DMS53 (cell line): Measurements from ENCODE around the gene MSANTD2.

Experiments used
- DNase-seq: peaks from one replicate; lab custom pipeline; 2025; lab: John Stamatoyannopoulos, UW

MSANTD2 gene

DNA sequence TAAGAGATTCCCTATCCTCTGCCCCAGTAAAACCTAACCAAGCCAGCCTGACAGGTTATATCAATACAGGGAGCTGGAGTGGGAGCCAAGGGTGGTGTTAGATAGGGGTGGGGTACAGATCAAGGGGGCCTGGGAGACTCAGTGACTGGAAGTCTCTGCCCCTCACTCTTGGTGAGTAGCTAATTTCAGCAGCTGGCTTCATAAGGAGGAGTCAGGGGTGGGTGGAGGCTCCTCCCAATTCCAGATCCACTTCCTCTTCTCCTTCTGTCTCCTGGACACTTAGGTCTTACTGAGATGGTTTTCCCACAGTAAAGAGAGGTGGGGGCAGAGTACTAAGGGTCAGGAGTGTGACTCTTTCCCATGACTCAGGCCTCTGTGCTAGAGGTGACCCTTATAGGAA lies 47.0 kb downstream of the MSANTD2 start:
- peak; percentile 22 for DNase-seq

DNA sequence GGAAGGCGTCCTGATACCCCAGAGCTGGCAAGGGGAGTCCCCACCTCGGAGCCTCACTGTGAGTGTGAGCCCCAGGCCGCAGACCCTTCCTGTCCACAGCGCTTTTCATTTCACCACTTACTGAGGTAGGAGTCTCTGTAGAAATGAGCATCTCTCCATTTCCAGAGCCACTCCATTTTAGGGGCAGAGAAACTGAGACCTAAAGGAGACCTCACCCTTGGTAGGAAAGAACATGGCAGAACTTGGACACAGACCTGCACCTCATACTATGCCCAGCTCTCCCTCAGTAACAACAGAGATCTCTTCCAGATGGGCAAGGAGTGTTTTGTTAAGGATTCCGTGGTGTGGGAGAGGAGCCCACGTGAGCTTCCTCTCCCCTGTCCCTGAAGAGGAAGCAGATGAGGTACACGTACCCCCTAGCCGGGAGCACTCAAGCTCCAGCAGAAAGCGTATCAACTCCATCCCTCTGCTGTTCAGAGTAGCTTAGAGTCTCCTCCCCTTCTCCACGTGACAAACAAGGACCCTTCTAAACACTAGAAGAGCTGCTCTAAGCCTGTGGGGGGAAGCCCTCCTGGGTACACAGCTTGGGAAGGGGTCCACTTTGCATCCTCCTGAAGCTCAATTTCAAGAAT lies 47.6 kb downstream of the MSANTD2 start:
- no peak for DNase-seq

DNA sequence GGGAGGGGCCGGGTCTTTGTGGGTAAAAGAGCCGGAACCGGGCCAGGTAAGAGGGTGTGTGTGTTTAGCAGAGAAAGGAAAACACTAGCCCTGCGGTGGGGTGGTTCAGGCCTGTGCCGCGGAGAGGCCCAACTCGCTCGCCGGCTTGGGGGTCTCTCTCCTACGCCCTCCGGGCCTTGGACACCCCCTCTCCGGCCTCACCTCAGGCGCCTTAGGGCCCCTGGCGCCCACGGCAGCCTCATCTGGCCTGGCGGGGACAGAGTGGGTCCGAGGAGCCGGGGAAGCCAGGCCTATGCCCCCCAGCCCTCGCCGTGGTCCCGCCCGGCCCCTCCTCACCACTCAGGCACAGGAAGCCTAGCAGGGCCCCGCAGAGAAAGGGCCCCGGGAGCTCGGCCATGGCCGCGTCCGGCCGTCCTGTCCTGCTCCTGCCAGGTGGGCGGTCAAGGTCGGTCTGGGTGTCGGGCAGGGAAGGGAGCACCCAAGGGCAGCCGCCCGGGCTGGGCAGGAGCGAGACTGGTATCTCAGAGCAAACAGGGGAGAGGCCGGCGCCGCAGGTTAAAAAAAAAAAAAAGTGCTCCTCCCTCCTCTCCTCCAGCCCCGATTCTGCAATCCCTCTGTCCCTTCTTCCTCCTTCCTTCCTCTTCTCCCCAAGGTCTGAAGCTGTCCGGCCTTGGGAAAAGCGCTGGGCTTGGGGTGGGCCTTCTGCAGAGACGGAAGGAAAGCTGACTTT lies 48.3 kb downstream of the MSANTD2 start, which contains the start of gene VSIG2:
TSS of gene VSIG2 (minus strand) at position 515 of the 730 bp plus-strand sequence. CDS start at position 397, 118 bp downstream.
- peak; percentile 52 for DNase-seq

DNA sequence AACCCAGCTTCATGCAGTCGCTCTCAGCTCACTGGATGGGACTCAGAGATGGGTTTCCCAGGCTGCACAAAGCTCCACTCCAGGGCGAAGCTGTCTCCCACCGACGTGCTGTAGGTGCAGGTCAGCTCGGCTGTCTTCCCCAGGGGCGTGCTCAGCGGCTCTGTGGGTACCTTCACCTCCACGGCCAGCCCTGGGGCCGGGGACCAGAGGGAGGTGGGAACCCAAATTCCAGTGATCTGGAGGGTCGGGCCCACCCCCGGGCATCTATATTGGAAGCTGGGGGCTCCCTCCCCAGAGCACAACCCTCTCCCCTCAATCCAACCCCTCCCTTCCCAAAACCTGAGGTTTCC lies 48.8 kb downstream of the MSANTD2 start:
- DNase-seq = peak; percentile 38

DNA sequence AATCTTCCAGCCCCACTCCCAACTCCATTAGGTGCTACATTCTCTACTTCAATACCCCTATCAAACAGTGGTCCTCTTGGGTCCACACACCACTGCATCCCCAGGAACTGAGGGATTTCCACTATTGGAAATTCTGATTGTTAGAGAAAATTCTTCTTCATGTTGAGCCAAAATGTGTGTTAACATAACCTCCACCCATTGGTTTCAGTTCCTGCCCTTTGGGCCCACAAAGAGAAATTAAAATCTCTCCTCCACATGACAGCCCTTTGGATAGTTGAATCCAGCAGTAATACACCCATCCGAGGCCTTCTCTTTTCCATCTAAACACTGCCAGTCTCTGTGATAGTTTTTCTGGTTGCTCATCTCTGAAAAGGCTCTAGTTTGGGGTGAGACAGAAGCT lies 50.3 kb downstream of the MSANTD2 start:
- DNase-seq = no peak

DNA sequence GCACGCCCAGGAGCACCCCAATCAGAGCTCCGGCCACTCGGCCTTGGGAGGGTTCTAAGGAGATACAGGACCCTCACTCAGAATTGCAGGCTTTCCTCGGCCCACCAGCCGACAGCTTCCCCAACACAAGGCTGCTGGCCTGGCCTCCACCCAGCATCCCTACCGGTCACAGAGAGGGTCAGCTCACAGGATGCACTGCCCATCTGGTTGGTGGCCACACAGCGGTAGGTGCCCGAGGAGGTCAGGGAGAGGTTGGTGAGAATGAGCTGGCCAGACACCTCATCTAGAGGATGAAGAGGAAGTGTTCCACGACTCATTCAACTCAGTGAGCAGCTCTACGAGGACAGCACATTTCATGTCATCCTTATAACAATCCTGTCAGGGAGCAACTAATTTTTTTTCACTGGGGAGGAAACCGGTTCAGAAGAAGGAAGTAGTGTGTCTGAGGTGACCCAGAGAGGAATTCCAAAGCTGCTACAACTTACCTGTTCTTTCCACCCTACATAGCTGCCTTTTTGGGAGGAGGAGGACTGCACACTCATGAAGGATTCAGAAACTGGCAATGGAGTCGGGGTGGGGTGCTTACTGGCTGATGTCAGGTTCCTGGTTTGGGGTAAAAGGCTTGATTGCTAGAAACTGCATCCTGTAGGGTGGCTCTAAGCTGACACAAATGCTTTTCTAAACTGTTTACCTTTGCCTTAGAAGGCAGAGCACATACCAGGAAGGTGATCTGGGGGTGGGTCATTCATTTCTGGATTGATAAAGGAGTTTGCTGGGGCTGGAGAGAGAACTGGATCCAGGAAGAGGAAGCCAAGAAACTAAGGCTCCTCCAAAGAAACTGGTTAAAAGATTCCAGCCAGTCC lies 51.5 kb downstream of the MSANTD2 start:
- peak; percentile 14 for DNase-seq

DNA sequence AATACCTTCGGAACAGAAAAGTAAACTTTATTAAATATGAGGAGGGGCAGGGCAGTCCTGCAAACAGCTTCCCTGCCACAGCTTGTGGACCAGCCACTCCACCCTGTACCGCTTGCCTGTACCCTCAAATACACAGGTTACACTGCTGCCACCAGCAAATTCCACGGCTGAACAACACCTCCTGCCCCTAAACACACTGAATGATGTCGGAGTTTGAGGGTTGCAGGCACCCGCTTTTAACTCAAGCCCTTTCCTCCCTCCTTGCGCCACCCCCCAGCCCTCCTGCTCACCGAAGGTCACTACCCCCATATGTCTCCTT lies 52.1 kb downstream of the MSANTD2 start:
- no peak for DNase-seq

DNA sequence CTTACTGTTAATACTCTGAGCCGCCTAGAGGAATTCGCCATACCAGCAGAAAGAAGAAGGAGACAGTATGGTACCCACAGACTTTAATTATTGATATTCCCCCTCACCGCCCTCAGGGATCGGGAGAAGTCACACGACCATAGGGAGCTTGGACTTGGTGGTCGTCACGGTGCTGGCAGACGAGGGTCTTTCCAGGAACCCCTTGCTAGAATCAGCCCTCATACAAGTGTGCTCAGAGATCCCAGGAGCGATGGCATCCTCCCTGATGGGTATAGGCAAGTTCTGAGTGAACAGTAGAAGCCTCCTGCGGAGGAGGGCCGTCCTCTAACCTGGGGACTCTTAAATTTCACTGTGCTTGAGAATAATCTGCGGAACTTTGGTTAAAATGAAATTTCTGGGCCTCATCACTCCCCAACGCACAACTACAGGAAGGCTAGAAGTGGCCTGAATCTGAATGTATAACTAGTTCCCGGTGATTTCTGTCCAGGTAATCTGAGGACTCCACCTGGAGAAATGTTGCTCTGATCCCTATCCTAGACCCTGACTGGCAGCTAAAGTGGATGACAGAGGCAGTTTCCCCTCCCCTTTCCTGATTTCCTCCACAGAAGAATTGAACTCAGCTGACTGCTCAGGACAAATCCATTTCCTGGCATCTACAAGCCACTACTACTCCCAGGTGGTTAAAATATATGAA lies 52.7 kb downstream of the MSANTD2 start:
- peak; percentile 35 for DNase-seq

DNA sequence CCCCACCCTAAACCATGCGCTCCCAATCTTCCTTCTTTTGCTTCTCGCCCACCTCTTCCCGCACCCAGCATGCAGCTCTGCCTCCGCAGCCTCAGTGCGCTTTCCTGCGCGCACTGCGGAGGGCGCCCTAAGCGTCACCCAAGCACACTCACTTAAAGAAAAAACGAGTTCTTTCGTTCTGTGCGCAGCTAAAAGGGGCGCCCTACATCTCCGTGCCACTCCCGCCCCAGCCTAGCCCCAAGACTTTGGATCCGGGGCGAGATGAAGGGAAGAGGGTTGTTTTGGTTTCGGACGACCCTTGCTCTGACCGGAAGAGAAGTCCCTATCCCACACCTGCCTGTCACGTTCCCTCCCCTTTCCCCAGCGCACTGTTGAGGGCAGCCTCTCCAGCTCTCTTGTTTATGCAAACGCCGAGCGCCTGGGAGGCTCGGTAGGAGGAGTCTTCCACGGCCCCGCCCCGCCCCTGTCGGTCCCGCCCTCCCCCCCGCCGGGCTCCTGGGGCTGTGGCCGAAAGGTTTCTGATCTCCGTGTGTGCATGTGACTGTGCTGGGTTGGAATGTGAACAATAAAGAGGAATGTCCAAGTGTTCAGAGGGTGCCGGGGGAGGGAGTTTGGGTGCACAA lies 53.5 kb downstream of the MSANTD2 start:
- DNase-seq = peak; percentile 95

DNA sequence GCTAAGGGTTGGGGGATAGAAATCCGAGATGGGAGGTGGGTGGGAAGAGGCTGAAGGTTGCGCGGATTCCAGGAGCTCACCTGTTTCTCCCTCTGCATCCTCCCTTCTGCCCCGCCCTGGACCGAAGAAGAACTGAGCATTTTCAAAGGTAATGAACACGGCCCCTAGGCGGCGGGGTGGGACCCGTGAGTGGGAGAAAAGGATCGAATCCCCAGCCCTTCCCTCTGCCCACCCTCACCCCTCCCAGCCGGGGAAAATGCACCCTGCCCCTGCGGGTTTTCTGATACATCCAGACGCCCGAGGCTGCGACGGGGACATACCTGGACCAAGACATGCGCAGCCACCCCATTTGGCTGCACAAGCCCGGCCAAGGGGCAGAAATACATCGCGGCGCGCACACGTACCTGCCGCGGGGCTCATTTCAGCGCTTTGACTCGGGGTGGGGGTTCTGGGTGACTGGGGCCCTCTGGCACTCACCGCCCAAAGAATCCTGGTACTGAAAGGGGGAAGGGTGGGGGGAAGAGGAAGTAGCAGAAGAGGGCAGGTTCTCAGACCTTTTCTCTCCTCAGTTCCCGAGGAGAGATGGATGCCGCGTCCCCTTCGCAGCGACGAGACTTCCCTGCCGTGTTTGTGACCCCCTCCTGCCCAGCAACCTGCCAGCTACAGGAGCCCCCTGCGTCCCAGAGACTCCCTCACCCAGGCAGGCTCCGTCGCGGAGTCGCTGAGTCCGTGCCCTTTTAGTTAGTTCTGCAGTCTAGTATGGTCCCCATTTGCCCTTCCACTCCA lies 54.2 kb downstream of the MSANTD2 start:
- DNase-seq = peak; percentile 67

DNA sequence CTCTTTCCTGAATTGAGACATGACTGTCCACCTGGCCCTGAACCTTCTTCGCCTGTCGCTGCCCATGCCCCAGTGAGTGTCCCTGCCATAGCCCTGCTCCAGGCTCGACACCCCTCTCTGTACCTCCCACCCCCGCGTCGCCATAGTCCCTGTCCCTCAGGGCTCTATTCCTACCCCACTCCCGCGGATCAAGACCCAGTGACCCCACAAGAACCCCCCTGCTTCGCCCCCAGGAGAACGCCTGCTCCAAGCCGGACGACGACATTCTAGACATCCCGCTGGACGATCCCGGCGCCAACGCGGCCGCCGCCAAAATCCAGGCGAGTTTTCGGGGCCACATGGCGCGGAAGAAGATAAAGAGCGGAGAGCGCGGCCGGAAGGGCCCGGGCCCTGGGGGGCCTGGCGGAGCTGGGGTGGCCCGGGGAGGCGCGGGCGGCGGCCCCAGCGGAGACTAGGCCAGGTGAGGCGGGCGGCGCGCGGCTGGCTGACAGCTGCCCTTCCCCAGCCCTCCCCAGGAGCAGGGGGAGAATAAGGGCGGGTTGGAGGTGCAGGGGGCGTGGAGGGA lies 54.9 kb downstream of the MSANTD2 start:
- no peak for DNase-seq

DNA sequence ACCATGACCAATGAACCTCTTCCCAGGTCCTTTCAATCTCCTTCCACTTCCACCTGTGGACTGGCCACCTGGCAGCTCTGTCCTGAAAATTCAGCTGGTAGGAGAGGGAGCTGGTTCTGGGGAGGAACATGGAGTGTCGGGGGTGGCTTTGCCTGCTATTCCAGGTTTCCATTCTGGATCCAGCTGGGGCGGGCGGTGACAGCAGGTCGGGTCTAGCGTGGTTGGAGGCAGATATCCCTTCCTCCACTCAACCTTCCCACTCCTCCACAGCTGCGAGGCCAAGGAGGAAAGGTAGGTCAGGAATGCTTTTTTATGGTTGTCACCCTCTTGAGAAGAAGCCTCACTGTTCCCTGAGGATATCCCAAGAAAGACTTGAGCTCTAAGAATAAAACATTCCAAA lies 57.2 kb downstream of the MSANTD2 start:
- no peak for DNase-seq

DNA sequence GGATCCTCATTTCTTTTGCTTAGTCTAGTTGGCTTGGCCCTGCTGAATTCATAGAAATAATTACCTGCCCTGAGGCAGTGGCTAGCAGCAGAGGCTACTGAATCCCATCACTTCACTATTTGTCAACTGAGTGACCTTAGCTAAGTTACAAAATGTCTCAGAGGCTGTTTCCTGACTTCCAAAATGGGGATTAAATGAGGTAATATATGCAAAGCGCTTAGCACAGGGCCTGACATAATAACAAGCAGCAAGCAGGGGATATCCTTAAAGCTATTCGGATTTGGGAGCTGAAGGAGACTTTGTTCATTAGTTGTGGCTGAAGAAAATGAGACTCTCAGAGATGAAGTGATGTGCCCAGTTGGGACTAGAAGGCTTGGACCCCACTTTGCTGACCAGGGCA lies 57.7 kb downstream of the MSANTD2 start:
- DNase-seq = no peak

DNA sequence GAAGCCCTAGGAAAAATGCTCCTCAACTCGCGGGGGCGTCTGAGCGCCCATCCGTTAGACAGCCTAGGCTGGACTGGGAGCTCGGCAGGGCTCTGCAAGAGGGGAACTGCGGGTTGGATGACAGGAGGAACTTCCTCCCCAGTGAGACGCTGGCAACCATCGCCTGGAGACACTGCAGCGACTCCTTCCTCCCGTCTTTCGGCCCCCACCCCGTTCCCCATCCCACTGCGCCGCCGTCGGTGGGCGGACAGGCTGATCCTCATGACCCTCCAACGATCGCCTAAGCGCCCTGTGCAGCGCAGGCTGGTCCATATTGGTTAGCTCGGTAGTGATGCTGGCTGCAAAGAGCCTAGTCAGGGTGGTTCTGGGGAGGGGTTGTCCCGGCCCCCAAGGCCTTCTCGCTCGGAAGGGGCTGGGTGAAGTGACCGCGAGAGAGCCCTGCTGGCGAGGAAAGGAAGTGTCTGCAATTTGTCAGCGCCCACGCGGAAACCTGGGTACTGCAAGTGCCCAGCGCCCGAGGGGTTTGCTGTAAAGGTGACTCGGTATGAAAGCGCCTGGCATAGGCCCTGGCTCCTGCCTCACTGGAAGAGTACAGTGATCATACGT lies 59.8 kb downstream of the MSANTD2 start:
- peak; percentile 74 for DNase-seq

DNA sequence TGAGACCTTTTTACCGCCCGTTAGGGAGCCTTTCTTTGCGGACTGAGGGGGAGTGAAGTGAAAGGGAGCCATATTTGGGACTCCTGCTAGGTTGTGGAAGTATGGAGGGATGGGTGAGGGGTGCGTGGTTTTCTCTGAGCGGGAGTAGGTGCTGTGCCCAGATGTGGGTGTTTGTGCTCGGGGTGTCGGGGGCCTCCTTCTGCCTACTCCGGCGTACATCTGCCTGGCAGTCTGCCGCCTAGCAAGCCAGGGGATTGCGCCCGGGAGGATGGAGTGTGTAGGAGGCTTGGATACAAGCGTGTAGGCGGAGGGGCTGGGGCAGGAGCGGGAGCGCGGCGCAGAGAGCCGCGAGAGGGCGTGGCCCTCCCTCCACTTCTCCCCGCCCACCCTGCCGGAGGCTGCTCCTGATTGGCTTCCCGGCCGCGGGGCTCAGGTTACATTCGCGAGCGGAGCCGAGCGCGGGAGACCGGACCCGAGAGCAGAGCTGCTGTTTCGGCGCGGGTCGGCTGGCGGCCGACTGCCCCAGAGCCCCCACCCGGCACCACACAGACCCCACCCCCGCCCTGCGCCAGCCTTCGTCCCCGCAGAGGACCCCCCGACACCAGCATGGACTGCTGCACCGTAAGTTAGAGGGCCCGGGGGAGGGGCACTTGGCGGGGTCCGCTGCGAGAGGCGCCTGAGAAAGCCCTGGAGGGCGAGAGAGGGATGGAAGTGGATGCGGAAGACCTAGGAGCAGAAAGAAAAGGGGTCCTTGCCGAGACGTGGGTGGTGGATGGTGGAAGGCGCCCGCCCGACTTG lies 60.5 kb downstream of the MSANTD2 start, which contains the start of gene NRGN:
TSS of gene NRGN (plus strand) at position 464 of the 798 bp plus-strand sequence. CDS start at position 607, 143 bp downstream.
- peak; percentile 97 for DNase-seq

DNA sequence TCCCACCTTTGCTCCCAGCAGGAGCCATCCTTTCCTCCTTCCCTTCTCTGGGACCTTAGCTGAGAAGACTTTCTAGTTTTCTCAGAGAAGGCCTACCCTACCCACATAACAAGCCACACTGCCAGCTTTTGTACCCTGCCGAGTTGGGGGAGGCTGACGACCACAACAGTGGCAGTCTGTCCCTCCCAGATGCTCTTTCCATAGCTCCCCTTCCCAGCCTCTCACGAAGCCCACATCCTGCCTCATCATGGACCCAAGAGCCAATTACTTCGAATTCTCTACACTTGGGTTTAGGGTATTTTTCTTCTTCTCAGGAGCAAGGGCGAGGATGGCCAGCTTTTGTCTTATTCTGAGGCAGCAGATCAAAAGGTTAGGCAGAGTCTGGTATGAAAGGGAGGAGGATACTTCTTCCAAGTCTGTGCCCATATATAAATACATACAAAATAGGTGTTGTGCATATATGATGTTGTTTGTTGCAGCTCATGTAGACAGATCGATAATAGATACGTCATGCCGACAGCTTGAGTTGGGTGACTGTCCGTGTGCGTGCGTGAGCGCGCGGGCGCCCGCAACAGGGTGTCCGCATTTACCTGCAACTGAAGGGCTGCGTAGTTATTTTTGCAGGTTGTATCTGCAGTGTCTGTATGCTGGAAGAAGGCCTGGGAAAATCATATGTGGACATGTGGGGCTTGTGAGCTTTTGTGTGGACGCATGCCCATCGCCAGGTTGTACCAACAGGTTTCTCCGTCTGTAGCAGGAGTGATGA lies 61.3 kb downstream of the MSANTD2 start:
- DNase-seq = peak; percentile 44

DNA sequence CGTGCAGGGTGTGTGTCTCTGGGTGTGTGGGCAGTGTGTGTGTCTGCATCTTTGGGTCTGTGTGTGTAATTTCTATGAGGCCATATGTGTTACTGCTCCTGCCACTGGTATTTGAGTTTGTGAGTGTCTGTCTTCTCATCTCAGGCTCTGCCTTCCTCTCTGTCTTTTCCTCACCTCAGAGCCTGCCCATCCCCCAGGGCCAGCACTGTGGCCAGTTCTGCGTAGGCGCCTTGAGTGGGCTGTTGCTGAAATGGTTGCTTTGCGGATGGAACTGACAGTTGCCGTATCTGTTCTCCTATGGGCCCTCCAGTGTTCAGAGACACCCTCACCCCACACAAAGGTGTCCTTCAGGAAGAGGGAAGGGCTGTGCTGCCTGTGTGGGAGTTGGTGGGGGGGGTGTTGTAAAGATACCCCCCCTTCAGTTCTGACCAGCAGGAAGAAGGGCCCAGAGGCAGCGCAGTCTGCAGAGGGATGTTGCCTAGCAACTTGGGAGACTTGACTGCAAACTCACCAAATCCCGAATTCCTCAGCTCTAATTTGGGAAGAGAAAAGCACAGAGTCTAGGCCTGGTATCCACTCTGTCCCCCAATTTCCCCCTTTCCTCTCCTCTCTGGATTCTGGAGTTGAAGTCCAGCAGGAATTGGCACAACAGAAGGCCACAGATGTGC lies 62.4 kb downstream of the MSANTD2 start:
- no peak for DNase-seq

DNA sequence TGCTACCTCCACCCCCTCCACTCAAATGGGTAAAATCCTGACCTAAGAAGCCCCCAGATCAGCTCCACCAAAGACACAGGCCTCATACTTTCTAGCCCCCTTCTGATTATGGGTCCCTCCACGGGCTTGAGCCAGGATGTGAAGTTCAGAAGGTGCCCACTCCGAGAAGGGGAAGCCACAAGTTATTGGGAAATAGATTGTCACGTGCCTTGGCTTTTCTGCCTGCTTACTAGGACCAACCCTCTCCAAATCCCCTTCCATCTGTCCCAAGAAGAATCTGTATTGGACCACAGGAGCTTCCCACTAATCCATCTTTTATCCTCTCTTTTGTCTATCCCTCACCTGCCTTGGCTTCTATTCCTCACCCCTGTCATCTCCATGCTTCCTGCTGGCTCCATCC lies 63.5 kb downstream of the MSANTD2 start:
- DNase-seq = no peak
